HUES48 (cell line): ENCODE data around the gene SPTLC1.
"Not testable (repeated sequence)": the region's sequence is repeated elsewhere in the genome, so short reads cannot be mapped to it uniquely, and the experiment has no call there.

Experiments used
- H3K27ac ChIP-seq: one replicate; pipeline ENCODE4 v1.7.0; 2013; ENCODE audit warnings: low read depth, low read length, inconsistent platforms
- H3K27me3 ChIP-seq: 2 replicates; pipeline ENCODE4 v1.6.1; 2013; ENCODE audit warnings: mild to moderate bottlenecking, low read length; ENCODE audit not compliant: control insufficient read depth, insufficient read depth
- H3K36me3 ChIP-seq: 2 replicates; pipeline ENCODE4 v1.6.1; 2013; ENCODE audit warnings: low read length; ENCODE audit not compliant: control insufficient read depth, insufficient read depth
- H3K4me1 ChIP-seq: 2 replicates; pipeline ENCODE4 v1.6.1; 2013; ENCODE audit warnings: mild to moderate bottlenecking, low read length; ENCODE audit not compliant: control insufficient read depth, insufficient read depth
- H3K4me3 ChIP-seq: 2 replicates; pipeline ENCODE4 v1.5.1; 2013; ENCODE audit warnings: mild to moderate bottlenecking, low read depth, low read length
- H3K9ac ChIP-seq: 2 replicates; pipeline ENCODE4 v1.6.1; 2013; ENCODE audit warnings: mild to moderate bottlenecking, low read depth, low read length, moderate library complexity
- H3K9me3 ChIP-seq: 2 replicates; pipeline ENCODE4 v1.6.1; 2013; ENCODE audit warnings: low read length; ENCODE audit not compliant: control insufficient read depth, insufficient read depth

SPTLC1 gene

DNA sequence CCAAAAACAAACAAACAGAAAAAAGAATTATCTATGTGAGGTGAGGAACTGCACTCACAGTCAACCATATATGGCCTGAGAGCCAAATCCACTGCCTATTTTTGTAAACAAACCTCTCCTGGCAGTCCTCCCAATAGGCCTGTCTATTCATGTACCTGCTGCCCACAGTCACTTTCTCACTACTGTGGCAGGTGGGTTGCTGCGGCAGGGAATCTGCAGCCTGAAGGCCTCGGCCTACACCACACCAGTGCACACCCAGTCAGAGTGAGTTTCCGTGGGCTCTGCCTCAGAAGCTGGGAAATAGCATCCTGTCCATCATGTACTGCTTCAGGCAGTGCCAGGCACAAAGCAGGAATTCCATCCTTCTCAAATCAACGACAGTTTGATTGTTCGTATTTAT is 82.3 kb downstream of the SPTLC1 start:
- Histone ChIP-seq H3K27ac (no peak overlapping the region), H3K9ac (no peak overlapping the region), H3K36me3 (peaks cover 67% of the 10 kb centered on the region), H3K27me3 (no peaks in the 10 kb centered on the region), H3K9me3 (no peaks in the 10 kb centered on the region), H3K4me3 (no peak overlapping the region), H3K4me1 (no peaks in the 10 kb centered on the region)

DNA sequence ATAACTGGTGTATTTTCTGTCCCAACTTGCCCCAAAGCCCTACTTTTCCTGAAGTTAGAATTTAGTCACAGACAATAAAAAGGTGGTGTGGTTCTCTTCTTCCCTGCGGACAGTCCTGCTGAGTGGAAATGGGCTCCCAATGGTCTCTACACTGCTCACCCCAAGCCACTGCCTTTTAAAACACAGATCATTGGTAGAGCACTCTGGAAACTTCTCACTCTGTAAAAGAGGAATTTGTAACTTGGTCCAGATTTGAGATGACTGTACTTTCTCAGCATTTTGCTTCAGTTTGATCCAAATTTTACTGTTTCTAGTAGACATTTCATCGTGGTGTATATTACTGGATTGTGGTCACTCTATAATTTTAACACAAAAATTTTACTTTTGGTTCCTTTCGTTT is 84.8 kb downstream of the SPTLC1 start:
- Histone ChIP-seq H3K27me3 (no peaks in the 10 kb centered on the region), H3K9ac (no peak overlapping the region), H3K27ac (no peak overlapping the region), H3K4me3 (no peak overlapping the region), H3K9me3 (no peaks in the 10 kb centered on the region), H3K36me3 (peaks cover 42% of the 10 kb centered on the region), H3K4me1 (no peaks in the 10 kb centered on the region)

DNA sequence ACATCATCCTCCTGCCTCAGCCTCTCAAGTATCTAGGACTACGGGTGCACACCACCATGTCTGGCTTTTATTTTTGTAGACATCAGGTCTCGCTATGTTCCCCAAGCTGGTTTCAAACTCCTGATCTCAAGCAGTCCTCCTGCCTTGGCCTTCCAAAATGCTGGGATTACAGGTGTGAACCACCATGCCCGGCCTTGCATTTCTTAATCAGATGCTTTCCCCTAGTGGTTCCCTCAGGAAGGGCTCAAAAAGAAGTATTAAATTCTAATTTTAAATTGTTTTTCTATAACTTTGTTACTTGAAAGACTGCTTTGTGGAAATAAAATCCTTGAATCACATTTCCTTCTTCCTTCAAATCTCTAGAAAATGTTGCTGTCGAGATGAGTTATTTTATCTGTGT is 85.7 kb downstream of the SPTLC1 start:
- Histone ChIP-seq H3K9ac (no peak overlapping the region), H3K36me3 (peaks cover 33% of the 10 kb centered on the region), H3K4me3 (no peak overlapping the region), H3K4me1 (no peaks in the 10 kb centered on the region), H3K9me3 (no peaks in the 10 kb centered on the region), H3K27ac (no peak overlapping the region), H3K27me3 (no peaks in the 10 kb centered on the region)

DNA sequence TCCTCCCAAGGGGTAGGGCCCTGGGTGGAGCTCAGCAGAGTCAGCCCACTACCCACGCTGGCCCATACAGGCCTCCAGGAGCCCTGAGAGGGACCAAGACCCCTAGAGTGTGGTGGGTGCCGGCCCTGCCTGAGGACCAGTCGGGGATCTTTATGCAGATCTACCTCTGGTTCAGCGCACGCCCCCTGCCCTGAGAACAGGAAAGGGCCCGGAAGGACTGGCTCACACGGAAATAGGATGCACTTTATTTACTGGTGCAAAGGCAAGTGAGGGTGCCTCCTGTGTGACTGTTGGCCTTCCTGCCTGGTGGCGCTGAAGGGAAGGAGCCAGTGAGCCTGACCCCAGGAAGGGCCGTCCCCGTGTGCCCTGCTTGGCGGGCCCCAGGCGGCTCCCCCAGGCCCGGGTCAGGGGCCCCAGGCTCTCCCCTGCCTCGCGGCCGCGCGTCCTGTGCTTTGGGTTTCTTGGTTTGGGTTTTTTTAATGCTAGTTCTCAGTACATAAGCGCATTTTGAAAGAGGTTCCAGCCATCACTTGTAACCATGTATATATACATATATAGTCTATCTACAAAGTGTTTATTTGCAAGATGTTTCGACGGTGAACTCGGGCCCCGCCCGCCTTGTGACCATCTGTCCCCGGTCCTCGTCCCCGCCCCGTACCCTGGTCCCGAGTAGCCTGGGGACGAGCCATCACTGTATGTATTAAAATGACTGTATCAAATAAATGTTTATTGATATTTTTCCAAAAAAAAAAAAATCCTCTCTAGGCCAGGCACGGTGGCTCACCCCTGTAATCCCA is 88.8 kb downstream of the SPTLC1 start:
- H3K36me3 ChIP-seq, result peaks cover 6% of the 10 kb centered on the region
- no peak overlapping the region for H3K4me3 ChIP-seq
- H3K9me3 ChIP-seq, result no peaks in the 10 kb centered on the region
- H3K27me3 ChIP-seq, result no peaks in the 10 kb centered on the region
- H3K27ac ChIP-seq, result no peak overlapping the region
- H3K4me1 ChIP-seq, result no peaks in the 10 kb centered on the region
- no peak overlapping the region for H3K9ac ChIP-seq

DNA sequence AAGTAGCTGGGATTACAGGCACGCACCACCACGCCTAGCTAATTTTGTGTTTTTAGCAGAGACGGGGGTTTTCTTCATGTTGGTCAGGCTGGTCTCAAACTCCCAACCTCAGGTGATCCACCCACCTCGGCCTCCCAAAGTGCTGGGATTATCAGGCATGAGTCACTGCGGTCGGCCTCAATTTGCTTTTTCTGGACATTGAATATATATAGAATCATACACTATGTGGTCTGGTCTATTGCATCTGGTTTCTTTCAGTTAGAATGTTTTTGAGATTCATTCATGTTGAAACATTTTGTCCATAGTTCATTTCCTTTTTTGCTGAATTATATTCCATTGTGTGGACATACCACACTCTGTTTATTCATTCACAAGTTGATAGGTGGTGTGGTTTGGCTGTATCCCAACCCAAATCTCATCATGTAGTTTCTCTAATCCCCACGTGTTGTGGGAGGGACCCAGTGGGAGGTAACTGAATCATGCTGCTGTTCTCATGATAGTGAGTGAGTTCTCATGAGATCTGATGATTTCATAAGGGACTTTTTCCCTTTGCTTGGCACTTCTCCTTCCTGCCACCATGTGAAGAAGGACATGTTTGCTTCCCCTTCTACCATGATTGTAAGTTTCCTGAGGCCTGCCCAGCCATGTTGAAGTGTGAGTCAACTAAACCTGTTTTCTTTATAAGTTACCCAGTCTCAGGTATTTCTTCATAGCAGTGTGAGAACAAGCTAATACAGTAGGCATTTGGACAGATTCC is 93.2 kb downstream of the SPTLC1 start:
- H3K36me3 ChIP-seq, H3K4me1 ChIP-seq, H3K9ac ChIP-seq, H3K4me3 ChIP-seq, H3K27me3 ChIP-seq, H3K27ac ChIP-seq, H3K9me3 ChIP-seq: not testable (repeated sequence)

DNA sequence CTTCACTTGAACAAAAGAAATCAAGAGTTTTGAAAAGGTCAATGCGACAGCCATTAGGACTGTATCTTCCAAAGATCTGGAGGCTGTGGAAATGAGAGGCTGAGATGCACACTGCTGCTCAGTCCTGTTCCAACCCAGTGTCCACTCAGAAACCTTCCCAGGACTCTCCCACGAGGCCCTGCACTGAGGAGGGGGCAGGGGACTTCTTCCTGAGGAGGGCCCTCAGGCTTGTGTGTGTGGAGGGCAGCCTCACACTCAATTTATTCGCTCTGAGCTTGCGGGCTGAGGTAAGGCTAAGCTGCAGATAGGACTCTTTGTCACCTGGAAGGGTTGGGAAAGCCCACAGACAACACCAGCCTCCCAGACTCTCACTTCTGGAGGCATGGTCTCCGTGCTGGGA is 95.6 kb downstream of the SPTLC1 start:
- no peaks in the 10 kb centered on the region for H3K4me1 ChIP-seq
- no peaks in the 10 kb centered on the region for H3K9me3 ChIP-seq
- H3K36me3 ChIP-seq, result no peaks in the 10 kb centered on the region
- H3K27ac ChIP-seq, result no peak overlapping the region
- no peaks in the 10 kb centered on the region for H3K27me3 ChIP-seq
- no peak overlapping the region for H3K4me3 ChIP-seq
- no peak overlapping the region for H3K9ac ChIP-seq

DNA sequence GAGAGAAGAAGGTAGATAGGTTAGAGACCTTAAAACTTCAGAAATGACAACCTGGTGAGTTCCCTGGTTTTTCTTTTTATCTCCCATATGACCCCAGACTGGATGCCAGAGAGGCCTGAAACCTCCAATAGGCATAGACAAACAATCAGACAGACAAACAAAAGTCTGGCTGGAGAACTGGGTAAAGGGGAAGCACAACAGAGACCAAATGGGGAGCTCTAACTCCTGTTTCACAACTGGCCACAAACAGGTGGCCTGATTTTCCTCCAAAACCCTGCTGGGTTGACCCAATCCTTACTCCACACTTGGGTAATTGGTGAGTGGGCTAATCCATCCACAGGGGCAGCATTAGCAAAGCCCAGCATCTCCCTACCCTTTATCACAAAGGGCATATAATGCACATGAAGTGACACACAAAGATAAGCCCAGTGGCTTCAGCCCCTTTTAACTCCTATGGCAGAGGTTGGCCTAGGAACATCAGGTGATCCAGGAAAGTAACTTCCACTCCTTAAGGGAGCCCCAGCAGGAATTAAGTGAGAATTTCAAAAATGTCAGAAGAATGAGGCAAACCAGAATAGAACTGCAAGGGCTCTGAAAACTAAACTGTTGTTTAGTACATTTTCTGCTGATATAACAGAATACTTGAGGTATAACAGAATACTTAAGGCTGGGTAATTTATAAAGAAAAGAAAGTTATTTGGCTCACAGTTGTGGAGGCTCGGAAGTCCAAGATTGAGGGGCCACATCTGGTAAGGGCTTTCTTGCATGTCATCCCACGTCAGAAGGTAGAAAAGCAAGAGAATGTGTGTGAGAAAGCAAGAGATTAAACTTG is 104.3 kb downstream of the SPTLC1 start:
- H3K27me3 ChIP-seq, result no peaks in the 10 kb centered on the region
- no peaks in the 10 kb centered on the region for H3K9me3 ChIP-seq
- H3K4me1 ChIP-seq, result no peaks in the 10 kb centered on the region
- no peak overlapping the region for H3K27ac ChIP-seq
- H3K36me3 ChIP-seq, result no peaks in the 10 kb centered on the region
- H3K9ac ChIP-seq, result no peak overlapping the region
- H3K4me3 ChIP-seq, result no peak overlapping the region

DNA sequence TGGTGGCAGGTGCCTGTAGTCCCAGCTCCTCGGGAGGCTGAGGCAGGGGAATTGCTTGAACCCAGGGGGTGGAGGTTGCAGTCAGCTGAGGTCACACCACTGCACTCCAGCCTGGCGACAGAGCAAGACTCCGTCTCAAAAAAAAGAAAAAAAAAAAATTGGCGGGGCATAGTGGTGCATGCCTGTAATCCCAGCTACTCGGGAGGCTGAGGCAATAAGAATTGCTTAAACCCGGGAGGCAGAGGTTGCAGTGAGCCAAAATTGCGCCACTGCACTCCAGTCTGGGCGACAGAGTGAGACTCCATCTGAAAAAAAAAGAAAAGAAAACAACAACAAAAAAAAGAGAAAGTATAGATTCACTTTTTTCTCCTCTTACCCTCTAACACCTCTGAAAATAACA is 105.0 kb downstream of the SPTLC1 start:
- H3K36me3 ChIP-seq, H3K4me3 ChIP-seq, H3K9me3 ChIP-seq, H3K9ac ChIP-seq, H3K4me1 ChIP-seq, H3K27ac ChIP-seq, H3K27me3 ChIP-seq: not testable (repeated sequence)

DNA sequence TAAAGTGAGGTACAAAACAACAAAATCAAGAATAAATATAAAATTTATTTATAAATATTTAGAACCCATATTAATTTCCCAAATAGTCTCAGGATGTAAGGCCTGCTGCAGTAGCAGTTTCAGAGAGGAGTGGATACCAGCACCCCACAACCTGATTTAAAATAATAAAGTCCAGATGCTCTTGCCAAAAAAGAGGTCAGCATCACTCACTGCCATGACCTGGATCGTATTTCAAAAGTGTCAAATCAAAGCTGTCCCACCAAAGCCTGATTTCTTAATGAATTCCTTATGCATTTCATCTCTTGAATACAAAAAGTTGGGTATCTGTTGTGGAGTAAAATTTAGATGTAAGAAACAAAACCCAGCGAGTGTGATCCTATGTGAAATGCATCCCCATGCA is 107.2 kb downstream of the SPTLC1 start:
- H3K9ac ChIP-seq, result no peak overlapping the region
- no peaks in the 10 kb centered on the region for H3K9me3 ChIP-seq
- H3K4me1 ChIP-seq, result no peaks in the 10 kb centered on the region
- H3K27me3 ChIP-seq, result no peaks in the 10 kb centered on the region
- H3K36me3 ChIP-seq, result no peaks in the 10 kb centered on the region
- no peak overlapping the region for H3K27ac ChIP-seq
- H3K4me3 ChIP-seq, result no peak overlapping the region

DNA sequence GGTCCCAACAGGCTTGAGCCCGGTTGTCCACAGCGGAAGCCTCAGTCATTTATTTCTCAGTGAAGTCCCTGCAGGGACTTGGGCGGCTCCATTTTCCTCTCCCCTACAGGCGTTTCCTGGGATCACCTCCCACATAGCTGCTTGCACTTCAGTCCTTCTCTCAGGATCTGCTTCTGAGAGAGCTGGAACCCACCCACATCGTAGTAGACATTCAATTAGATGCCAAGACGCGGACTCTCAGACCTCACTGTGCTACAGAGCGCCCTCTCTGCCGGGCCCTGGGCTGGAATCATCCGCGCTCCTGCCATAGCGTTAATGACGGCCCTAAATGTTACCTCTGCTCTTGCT is 111.2 kb downstream of the SPTLC1 start:
- H3K4me3 ChIP-seq, result no peak overlapping the region
- H3K36me3 ChIP-seq, result no peaks in the 10 kb centered on the region
- no peak overlapping the region for H3K27ac ChIP-seq
- H3K4me1 ChIP-seq, result no peaks in the 10 kb centered on the region
- H3K9me3 ChIP-seq, result no peaks in the 10 kb centered on the region
- no peak overlapping the region for H3K9ac ChIP-seq
- H3K27me3 ChIP-seq, result no peaks in the 10 kb centered on the region
